Right lobe of liver (tissue), 4 donors: Measurements from ENCODE around the gene BCL2.

Experiments
- POLR2A ChIP-seq: fragments of 450-650 bp; IDR thresholded peaks from one replicate; pipeline ENCODE4 v1.6.1; 2017; ENCODE audit warnings: antibody characterized with exemption, mild to moderate bottlenecking
- TF ChIP-seq, protein P1 (sequence below), 4 donors: fragments of 200-600 bp in 3 of 4; fragments of 450-650 bp in 1 of 4; IDR thresholded peaks; one replicate each; pipeline versions ENCODE4 v1.5.1 to v1.8.0; 2016 to 2022; ENCODE audit warnings: antibody characterized with exemption in 4 of 4, mild to moderate bottlenecking in 2 of 4
- donor health status: DM: no; HTN: no; CAD: no.
- donor health status: DM: no; HTN: no; CAD: no.
- donor health status: DM: no; HTN: yes; CAD: no.

DNA sequence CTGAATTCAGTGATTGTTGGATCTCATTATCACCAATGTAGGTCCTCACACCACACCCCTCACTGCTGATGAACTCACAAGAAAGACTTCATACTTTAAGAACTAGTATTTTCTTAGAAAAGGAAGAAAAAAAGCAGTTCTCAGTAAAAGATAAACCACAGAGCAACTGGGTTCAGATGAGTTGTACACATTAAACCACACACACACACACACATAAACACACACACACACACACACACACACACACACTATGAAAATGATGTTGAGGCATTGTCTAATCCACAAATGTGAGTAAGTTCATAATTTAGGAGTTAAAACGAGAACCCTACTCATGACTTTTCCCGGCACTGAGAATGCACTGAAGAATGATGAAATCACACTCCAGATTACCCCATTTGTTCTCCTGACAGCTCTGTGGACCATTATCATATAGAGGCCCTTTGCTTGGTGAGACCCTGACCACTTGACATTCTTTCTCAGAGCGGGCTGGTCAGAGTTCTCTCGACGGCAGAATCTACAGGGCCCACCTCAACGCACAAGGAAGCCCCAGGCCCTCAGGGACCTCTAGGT lies 106.2 kb downstream of the BCL2 start:
- TF ChIP-seq, protein P1, sequence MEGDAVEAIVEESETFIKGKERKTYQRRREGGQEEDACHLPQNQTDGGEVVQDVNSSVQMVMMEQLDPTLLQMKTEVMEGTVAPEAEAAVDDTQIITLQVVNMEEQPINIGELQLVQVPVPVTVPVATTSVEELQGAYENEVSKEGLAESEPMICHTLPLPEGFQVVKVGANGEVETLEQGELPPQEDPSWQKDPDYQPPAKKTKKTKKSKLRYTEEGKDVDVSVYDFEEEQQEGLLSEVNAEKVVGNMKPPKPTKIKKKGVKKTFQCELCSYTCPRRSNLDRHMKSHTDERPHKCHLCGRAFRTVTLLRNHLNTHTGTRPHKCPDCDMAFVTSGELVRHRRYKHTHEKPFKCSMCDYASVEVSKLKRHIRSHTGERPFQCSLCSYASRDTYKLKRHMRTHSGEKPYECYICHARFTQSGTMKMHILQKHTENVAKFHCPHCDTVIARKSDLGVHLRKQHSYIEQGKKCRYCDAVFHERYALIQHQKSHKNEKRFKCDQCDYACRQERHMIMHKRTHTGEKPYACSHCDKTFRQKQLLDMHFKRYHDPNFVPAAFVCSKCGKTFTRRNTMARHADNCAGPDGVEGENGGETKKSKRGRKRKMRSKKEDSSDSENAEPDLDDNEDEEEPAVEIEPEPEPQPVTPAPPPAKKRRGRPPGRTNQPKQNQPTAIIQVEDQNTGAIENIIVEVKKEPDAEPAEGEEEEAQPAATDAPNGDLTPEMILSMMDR (IDR thresholded peaks at IDR 0.05): no peak
- no peak for TF ChIP-seq POLR2A
